ENCODE data around the gene TENM4. TPM values are rescaled to one million over a fixed set of nuclear protein-coding genes. Genes with fewer than 3 reads are reported as not detected.

Gene TENM4
- polyA plus RNA-seq, 1 donor from 2014 or later = 16.8 TPM

DNA sequence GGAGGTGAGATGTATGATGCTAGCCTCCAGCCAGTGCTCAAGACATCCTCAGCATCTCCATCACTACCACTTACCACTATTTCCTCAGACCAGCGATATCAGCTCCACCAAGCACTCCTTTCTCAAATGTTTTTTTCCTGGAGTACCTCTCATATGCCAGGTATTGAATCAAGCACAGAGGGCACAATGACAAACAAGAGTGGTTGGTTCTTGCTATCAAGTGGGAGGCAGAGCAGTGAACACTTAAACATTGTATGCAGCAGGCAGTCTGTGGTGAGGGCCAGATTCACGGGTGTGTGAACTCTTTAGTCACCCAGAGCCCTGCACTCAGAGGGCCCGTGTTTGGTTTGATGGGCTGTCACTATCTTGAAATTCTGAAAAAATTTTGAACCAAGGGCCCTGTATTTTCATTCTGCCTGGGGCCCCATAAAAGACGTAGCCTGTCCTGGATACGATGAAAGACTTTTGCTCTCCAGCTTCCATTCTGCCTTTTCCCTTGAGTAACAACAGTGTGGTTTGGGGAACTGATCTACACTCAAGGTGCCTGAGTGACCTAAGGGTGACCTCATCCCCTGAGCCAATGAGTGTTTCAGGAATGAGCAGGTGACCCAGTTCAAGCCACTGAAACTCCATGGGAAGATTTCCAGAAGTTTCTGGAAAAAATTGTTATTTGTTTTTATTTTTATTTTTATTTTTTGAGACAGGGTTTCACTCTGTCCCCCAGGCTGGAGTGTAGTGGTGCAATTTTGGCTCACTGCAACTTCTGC lies 517.8 kb downstream of the TENM4 start:
- H3K27me3 ChIP-seq (ENCODE audit: insufficient read depth, low read depth, low read length) = no peaks in the 10 kb centered on the region
- H3K4me2 ChIP-seq (ENCODE audit: low read length) = no peak overlapping the region
- no peak overlapping the region for H3K4me3 ChIP-seq (ENCODE audit: low read length)
- no peaks in the 10 kb centered on the region for H3K36me3 ChIP-seq (ENCODE audit: insufficient read depth, low read length)
- H3K27ac ChIP-seq (ENCODE audit: low read length) = no peak overlapping the region
- TF ChIP-seq RAD21 (conservative IDR thresholded peaks at IDR 0.05) (no peak), EZH2 (IDR thresholded peaks at IDR 0.05; ENCODE audit: borderline replicate concordance, insufficient read depth, low read length, poor library complexity, severe bottlenecking) (no peak), SMC3 (conservative IDR thresholded peaks at IDR 0.05; ENCODE audit: poor library complexity) (no peak), POLR2AphosphoS5 (IDR thresholded peaks at IDR 0.05) (no peak), MXI1 (conservative IDR thresholded peaks at IDR 0.05; ENCODE audit: poor library complexity, severe bottlenecking) (no peak), TAF1 (IDR thresholded peaks at IDR 0.05; ENCODE audit: low read depth) (no peak), EP300 (conservative IDR thresholded peaks at IDR 0.05; ENCODE audit: poor library complexity, severe bottlenecking) (no peak)
- TF ChIP-seq, protein P1, sequence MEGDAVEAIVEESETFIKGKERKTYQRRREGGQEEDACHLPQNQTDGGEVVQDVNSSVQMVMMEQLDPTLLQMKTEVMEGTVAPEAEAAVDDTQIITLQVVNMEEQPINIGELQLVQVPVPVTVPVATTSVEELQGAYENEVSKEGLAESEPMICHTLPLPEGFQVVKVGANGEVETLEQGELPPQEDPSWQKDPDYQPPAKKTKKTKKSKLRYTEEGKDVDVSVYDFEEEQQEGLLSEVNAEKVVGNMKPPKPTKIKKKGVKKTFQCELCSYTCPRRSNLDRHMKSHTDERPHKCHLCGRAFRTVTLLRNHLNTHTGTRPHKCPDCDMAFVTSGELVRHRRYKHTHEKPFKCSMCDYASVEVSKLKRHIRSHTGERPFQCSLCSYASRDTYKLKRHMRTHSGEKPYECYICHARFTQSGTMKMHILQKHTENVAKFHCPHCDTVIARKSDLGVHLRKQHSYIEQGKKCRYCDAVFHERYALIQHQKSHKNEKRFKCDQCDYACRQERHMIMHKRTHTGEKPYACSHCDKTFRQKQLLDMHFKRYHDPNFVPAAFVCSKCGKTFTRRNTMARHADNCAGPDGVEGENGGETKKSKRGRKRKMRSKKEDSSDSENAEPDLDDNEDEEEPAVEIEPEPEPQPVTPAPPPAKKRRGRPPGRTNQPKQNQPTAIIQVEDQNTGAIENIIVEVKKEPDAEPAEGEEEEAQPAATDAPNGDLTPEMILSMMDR (IDR thresholded peaks at IDR 0.05; ENCODE audit: poor library complexity, severe bottlenecking) = no peak
- TF ChIP-seq, protein P2, sequence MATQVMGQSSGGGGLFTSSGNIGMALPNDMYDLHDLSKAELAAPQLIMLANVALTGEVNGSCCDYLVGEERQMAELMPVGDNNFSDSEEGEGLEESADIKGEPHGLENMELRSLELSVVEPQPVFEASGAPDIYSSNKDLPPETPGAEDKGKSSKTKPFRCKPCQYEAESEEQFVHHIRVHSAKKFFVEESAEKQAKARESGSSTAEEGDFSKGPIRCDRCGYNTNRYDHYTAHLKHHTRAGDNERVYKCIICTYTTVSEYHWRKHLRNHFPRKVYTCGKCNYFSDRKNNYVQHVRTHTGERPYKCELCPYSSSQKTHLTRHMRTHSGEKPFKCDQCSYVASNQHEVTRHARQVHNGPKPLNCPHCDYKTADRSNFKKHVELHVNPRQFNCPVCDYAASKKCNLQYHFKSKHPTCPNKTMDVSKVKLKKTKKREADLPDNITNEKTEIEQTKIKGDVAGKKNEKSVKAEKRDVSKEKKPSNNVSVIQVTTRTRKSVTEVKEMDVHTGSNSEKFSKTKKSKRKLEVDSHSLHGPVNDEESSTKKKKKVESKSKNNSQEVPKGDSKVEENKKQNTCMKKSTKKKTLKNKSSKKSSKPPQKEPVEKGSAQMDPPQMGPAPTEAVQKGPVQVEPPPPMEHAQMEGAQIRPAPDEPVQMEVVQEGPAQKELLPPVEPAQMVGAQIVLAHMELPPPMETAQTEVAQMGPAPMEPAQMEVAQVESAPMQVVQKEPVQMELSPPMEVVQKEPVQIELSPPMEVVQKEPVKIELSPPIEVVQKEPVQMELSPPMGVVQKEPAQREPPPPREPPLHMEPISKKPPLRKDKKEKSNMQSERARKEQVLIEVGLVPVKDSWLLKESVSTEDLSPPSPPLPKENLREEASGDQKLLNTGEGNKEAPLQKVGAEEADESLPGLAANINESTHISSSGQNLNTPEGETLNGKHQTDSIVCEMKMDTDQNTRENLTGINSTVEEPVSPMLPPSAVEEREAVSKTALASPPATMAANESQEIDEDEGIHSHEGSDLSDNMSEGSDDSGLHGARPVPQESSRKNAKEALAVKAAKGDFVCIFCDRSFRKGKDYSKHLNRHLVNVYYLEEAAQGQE (IDR thresholded peaks at IDR 0.05; ENCODE audit: borderline replicate concordance) = no peak
- no peak overlapping the region for H3K9ac ChIP-seq (ENCODE audit: low read length)
- no peaks in the 10 kb centered on the region for H4K20me1 ChIP-seq (ENCODE audit: insufficient read depth)
- no peaks in the 10 kb centered on the region for H3F3A ChIP-seq (ENCODE audit: insufficient read depth, low read length, poor library complexity, severe bottlenecking)
- H2AFZ ChIP-seq (ENCODE audit: low read depth, low read length) = no peak overlapping the region
- H3K9me2 ChIP-seq (ENCODE audit: insufficient read depth, low read length) = no peaks in the 10 kb centered on the region
- H3K9me3 ChIP-seq (ENCODE audit: low read length) = no peaks in the 10 kb centered on the region
- H3K79me2 ChIP-seq (replicated peaks; ENCODE audit: insufficient read depth, low read length) = no peaks in the 10 kb centered on the region

DNA sequence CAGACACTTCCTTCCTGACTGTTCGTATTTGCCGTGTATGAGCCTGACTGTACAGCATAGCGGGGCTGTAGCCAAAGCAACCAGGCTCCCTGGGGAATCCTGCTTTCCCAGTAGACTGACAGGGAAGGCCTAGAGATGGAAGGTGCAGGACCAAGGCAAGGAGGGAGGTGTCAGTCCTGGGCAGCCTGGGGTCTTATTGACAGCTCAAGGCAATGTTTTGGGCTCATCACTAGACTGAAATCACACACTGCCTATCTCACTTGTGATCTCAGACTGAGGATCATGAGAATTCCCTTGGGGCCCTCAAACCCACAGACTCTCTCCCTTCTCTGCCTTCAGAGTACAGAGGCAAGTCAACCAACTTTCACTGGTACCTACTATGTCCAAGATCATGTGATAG lies 519.3 kb downstream of the TENM4 start:
- Histone ChIP-seq H3K9ac (ENCODE audit: low read length) (no peak overlapping the region), H3K4me3 (ENCODE audit: low read length) (no peak overlapping the region), H4K20me1 (ENCODE audit: insufficient read depth) (no peaks in the 10 kb centered on the region), H2AFZ (ENCODE audit: low read depth, low read length) (no peak overlapping the region), H3K36me3 (ENCODE audit: insufficient read depth, low read length) (no peaks in the 10 kb centered on the region), H3K79me2 (replicated peaks; ENCODE audit: insufficient read depth, low read length) (no peaks in the 10 kb centered on the region), H3K27ac (ENCODE audit: low read length) (no peak overlapping the region), H3F3A (ENCODE audit: insufficient read depth, low read length, poor library complexity, severe bottlenecking) (no peaks in the 10 kb centered on the region), H3K4me2 (ENCODE audit: low read length) (no peak overlapping the region), H3K27me3 (ENCODE audit: insufficient read depth, low read depth, low read length) (no peaks in the 10 kb centered on the region), H3K9me2 (ENCODE audit: insufficient read depth, low read length) (no peaks in the 10 kb centered on the region), H3K9me3 (ENCODE audit: low read length) (no peaks in the 10 kb centered on the region)
- TF ChIP-seq, protein P1 (IDR thresholded peaks at IDR 0.05; ENCODE audit: poor library complexity, severe bottlenecking) = no peak
- no peak for TF ChIP-seq RAD21 (conservative IDR thresholded peaks at IDR 0.05)
- TF ChIP-seq EP300 (conservative IDR thresholded peaks at IDR 0.05; ENCODE audit: poor library complexity, severe bottlenecking) = no peak
